GM21515 (cell line): ENCODE data around the gene MARCHF3.
"Not testable (repeated sequence)": the region's sequence is repeated elsewhere in the genome, so short reads cannot be mapped to it uniquely, and the experiment has no call there.

ENCODE experiments used
- ATAC-seq: cut with Tn5 transposase; IDR thresholded peaks from one replicate; pipeline ENCODE4 v1.9.1; 2021; ENCODE audit not compliant: unreplicated experiment

MARCHF3 gene

GRCh38 chr5:127012916-127013315 lies 17.4 kb downstream of the MARCHF3 start:
- ATAC-seq: no peak

- ATAC-seq: peak; percentile 82
These were observed 18.3 kb downstream of the MARCHF3 start for GRCh38 chr5:127011961-127012644.

GRCh38 chr5:127011153-127011552 lies 19.2 kb downstream of the MARCHF3 start:
- no peak for ATAC-seq

- no peak for ATAC-seq
These were observed 20.0 kb downstream of the MARCHF3 start for GRCh38 chr5:127010362-127010761.

GRCh38 chr5:127009784-127010183 lies 20.6 kb downstream of the MARCHF3 start:
- no peak for ATAC-seq

GRCh38 chr5:127008300-127008975 lies 21.9 kb downstream of the MARCHF3 start:
- no peak for ATAC-seq

GRCh38 chr5:127007522-127007921 lies 22.8 kb downstream of the MARCHF3 start:
- ATAC-seq: no peak

- no peak for ATAC-seq
These were observed 23.6 kb downstream of the MARCHF3 start for GRCh38 chr5:127006744-127007143.

- ATAC-seq: not testable (repeated sequence)
These were observed 25.1 kb downstream of the MARCHF3 start for GRCh38 chr5:127005282-127005681.

GRCh38 chr5:127004721-127005120 lies 25.6 kb downstream of the MARCHF3 start:
- ATAC-seq: no peak

- ATAC-seq: no peak
These were observed 26.4 kb downstream of the MARCHF3 start for GRCh38 chr5:127003798-127004495.

GRCh38 chr5:127002390-127002789 lies 28.0 kb downstream of the MARCHF3 start:
- ATAC-seq: no peak

- no peak for ATAC-seq
These were observed 28.6 kb downstream of the MARCHF3 start for GRCh38 chr5:127001621-127002296.

GRCh38 chr5:126998895-126999570 lies 31.3 kb downstream of the MARCHF3 start:
- peak; percentile 11 for ATAC-seq

GRCh38 chr5:126998201-126998631 lies 32.1 kb downstream of the MARCHF3 start:
- peak; percentile 51 for ATAC-seq

GRCh38 chr5:126995689-126996088 lies 34.7 kb downstream of the MARCHF3 start:
- no peak for ATAC-seq

GRCh38 chr5:126995039-126995438 lies 35.3 kb downstream of the MARCHF3 start:
- ATAC-seq: no peak

- ATAC-seq: no peak
These were observed 35.9 kb downstream of the MARCHF3 start for GRCh38 chr5:126994485-126994884.

- ATAC-seq: peak; percentile 94
These were observed 42.3 kb downstream of the MARCHF3 start for GRCh38 chr5:126988021-126988569.

GRCh38 chr5:126987271-126987899 lies 43.0 kb downstream of the MARCHF3 start:
- ATAC-seq: peak; percentile 7
